Thyroid gland (tissue), 4 donors: ENCODE measurements around the gene HOXB2. TPM values are rescaled to one million over a fixed set of nuclear protein-coding genes. Genes with fewer than 3 reads are reported as not detected.

Experiments used
- DNase-seq, 2 donors: peaks; one replicate each; pipeline ENCODE4 v3.0.0-alpha.2; 2019
- H3K27ac ChIP-seq, 3 donors: fragments of 200-600 bp; sonication (generic); 1 replicate in 2 of 3; 2 replicates in 1 of 3; pipeline ENCODE4 v1.5.1; 2016 to 2019; ENCODE audit warnings: mild to moderate bottlenecking in 1 of 3, moderate library complexity in 1 of 3
- H3K27me3 ChIP-seq: fragments of 200-600 bp; sonication (generic); one replicate; pipeline ENCODE4 v1.5.1; 2019
- H3K36me3 ChIP-seq, 2 donors: fragments of 200-600 bp; sonication (generic); one replicate each; pipeline ENCODE4 v1.5.1; 2016 to 2019
- H3K4me1 ChIP-seq, 2 donors: fragments of 200-600 bp; sonication (generic); one replicate each; pipeline ENCODE4 v1.5.1; 2017 to 2019
- H3K4me3 ChIP-seq, 3 donors: fragments of 200-600 bp; sonication (generic); replicated peaks in 1 of 3; 1 replicate in 2 of 3; 2 replicates in 1 of 3; pipeline ENCODE4 v1.5.1; 2016; ENCODE audit warnings: mild to moderate bottlenecking in 1 of 3
- H3K9me3 ChIP-seq: fragments of 200-600 bp; sonication (generic); one replicate; pipeline ENCODE4 v1.5.1; 2017
- CTCF ChIP-seq, 6 experiments: fragments of 200-600 bp in 3 of 6; fragments of 450-650 bp in 3 of 6; sonication (generic) in 3 of 6; IDR thresholded peaks; one replicate each; pipeline ENCODE4 v1.5.1; 2016 to 2019; ENCODE audit warnings: antibody characterized with exemption in 6 of 6, mild to moderate bottlenecking in 2 of 6, inconsistent platforms in 1 of 6, moderate library complexity in 1 of 6
- POLR2A ChIP-seq, 2 donors: fragments of 450-650 bp; IDR thresholded peaks; one replicate each; pipeline ENCODE4 v1.6.1; 2017; ENCODE audit warnings: antibody characterized with exemption in 2 of 2, mild to moderate bottlenecking in 2 of 2, moderate library complexity in 1 of 2
- WGBS, 2 donors: methylation state at CpG; one replicate each; pipeline ENCODE4 v1.1.5; 2017; 5-methylcytosine and 5-hydroxymethylcytosine counted together
- intact Hi-C: fragments of 100-400 bp; cut with DNase I; formaldehyde crosslinking; loops from one replicate; pipeline ENCODE4 v1.15.1; 2023
- total RNA-seq, 4 donors: library from RNA; depleted of rRNA; stranded (reverse); fragments of >200 nt; gene quantifications; one replicate each; pipeline ENCODE4 v1.2.3, GENCODE V29; 2016

HOXB2 gene
- total RNA-seq, 4 donors from 2014 or later, result 2.6 to 9.4 (median 5.2) TPM

- Histone ChIP-seq H3K27me3 (peaks cover 21% of the 10 kb centered on the region), H3K27ac (no peak overlapping the region), H3K9me3 (no peaks in the 10 kb centered on the region), H3K4me1 (peaks cover 4 to 9% of the 10 kb centered on the region in 2 donors), H3K36me3 (no peaks in the 10 kb centered on the region), H3K4me3 (peak overlapping the region in 1 of 3 donors; percentile 2)
- intact Hi-C loops, result no loop called here
- TF ChIP-seq CTCF (IDR thresholded peaks at IDR 0.05), result no peak
- TF ChIP-seq POLR2A (IDR thresholded peaks at IDR 0.05), result no peak
- no peak for DNase-seq
- WGBS, 2 donors, result 36 to 50% methylated on average over 6 of the region's 6 CpGs
Measured at GRCh38 chr17:48563385-48563838, 18.5 kb upstream of the HOXB2 start.

- TF ChIP-seq CTCF (IDR thresholded peaks at IDR 0.05) (no peak), POLR2A (IDR thresholded peaks at IDR 0.05) (no peak)
- intact Hi-C loops, result no loop called here
- no peak for DNase-seq
- 23 to 37% methylated on average over 5 of the region's 5 CpGs for WGBS, 2 donors
- H3K27ac ChIP-seq, result no peak overlapping the region
- no peaks in the 10 kb centered on the region for H3K9me3 ChIP-seq
- H3K36me3 ChIP-seq, result no peaks in the 10 kb centered on the region
- no peak overlapping the region for H3K4me3 ChIP-seq
- H3K27me3 ChIP-seq, result peaks cover 21% of the 10 kb centered on the region
- H3K4me1 ChIP-seq, result peaks cover 4 to 9% of the 10 kb centered on the region in 2 donors
Measured at GRCh38 chr17:48562934-48563333, 18.0 kb upstream of the HOXB2 start.

GRCh38 chr17:48561884-48562810 lies 17.2 kb upstream of the HOXB2 start:
- H3K9me3 ChIP-seq, result no peaks in the 10 kb centered on the region
- no peak overlapping the region for H3K4me3 ChIP-seq
- WGBS, 2 donors, result 32 to 34% methylated on average over 15 of the region's 15 CpGs
- H3K27me3 ChIP-seq, result peaks cover 21% of the 10 kb centered on the region
- TF ChIP-seq CTCF (IDR thresholded peaks at IDR 0.05) (no peak), POLR2A (IDR thresholded peaks at IDR 0.05) (no peak)
- no peak for DNase-seq
- H3K4me1 ChIP-seq, result peaks cover 4 to 9% of the 10 kb centered on the region in 2 donors
- no peak overlapping the region for H3K27ac ChIP-seq
- no peaks in the 10 kb centered on the region for H3K36me3 ChIP-seq
- intact Hi-C loops, result no loop called here

- Histone ChIP-seq H3K36me3 (no peaks in the 10 kb centered on the region), H3K4me1 (peaks cover 4 to 9% of the 10 kb centered on the region in 2 donors), H3K4me3 (no peak overlapping the region), H3K27me3 (peaks cover 34% of the 10 kb centered on the region), H3K9me3 (no peaks in the 10 kb centered on the region), H3K27ac (no peak overlapping the region)
- WGBS, 2 donors, result 36 to 37% methylated on average over 13 to 14 of the region's 14 CpGs
- no peak for TF ChIP-seq POLR2A (IDR thresholded peaks at IDR 0.05)
- TF ChIP-seq CTCF (IDR thresholded peaks at IDR 0.05), result no peak
- DNase-seq, result no peak
- intact Hi-C loops, result no loop called here
Measured at GRCh38 chr17:48559840-48560817, 15.2 kb upstream of the HOXB2 start.
